HTERT RPE-1 (cell line): ENCODE measurements around the gene KCNJ15.

Experiments used
- in situ Hi-C: fragments of 300-500 bp; cut with MboI; formaldehyde crosslinking; loops from 4 replicates; pipeline ENCODE4 v1.14.3; 2020; ENCODE audit warnings: low sequenced_read_pairs

Gene KCNJ15

GRCh38 chr21:38325216-38325615, 68.4 kb downstream of the KCNJ15 start:
- in situ Hi-C loops, result no loop called here

- in situ Hi-C loops, result no loop called here
Measured at GRCh38 chr21:38325731-38326420, 69.1 kb downstream of the KCNJ15 start.

GRCh38 chr21:38326429-38326828, 69.6 kb downstream of the KCNJ15 start:
- in situ Hi-C loops, result no loop called here

- in situ Hi-C loops, result no loop called here
Measured at GRCh38 chr21:38326899-38327298, 70.1 kb downstream of the KCNJ15 start.

GRCh38 chr21:38327984-38328383, 71.2 kb downstream of the KCNJ15 start:
- in situ Hi-C loops, result no loop called here

GRCh38 chr21:38329162-38329561, 72.4 kb downstream of the KCNJ15 start:
- in situ Hi-C loops, result no loop called here

GRCh38 chr21:38330666-38331065, 73.9 kb downstream of the KCNJ15 start:
- in situ Hi-C loops, result no loop called here

- in situ Hi-C loops, result no loop called here
Measured at GRCh38 chr21:38333301-38334272, 76.8 kb downstream of the KCNJ15 start.

- in situ Hi-C loops, result no loop called here
Measured at GRCh38 chr21:38334866-38335265, 78.1 kb downstream of the KCNJ15 start.

GRCh38 chr21:38337793-38338192, 81.0 kb downstream of the KCNJ15 start:
- in situ Hi-C loops, result no loop called here

GRCh38 chr21:38340131-38340530, 83.3 kb downstream of the KCNJ15 start:
- in situ Hi-C loops, result no loop called here

- in situ Hi-C loops, result no loop called here
Measured at GRCh38 chr21:38341546-38342012, 84.8 kb downstream of the KCNJ15 start.

GRCh38 chr21:38342739-38343138, 85.9 kb downstream of the KCNJ15 start:
- in situ Hi-C loops, result no loop called here

- in situ Hi-C loops, result no loop called here
Measured at GRCh38 chr21:38343691-38344090, 86.9 kb downstream of the KCNJ15 start.

GRCh38 chr21:38346286-38346685, 89.5 kb downstream of the KCNJ15 start:
- in situ Hi-C loops, result no loop called here

GRCh38 chr21:38349111-38349746, 92.4 kb downstream of the KCNJ15 start:
- in situ Hi-C loops, result no loop called here

GRCh38 chr21:38349977-38350376, 93.2 kb downstream of the KCNJ15 start:
- in situ Hi-C loops, result no loop called here

- in situ Hi-C loops, result no loop called here
Measured at GRCh38 chr21:38350684-38351083, 93.9 kb downstream of the KCNJ15 start.

- in situ Hi-C loops, result no loop called here
Measured at GRCh38 chr21:38351176-38351959, 94.6 kb downstream of the KCNJ15 start.

GRCh38 chr21:38351961-38352521, 95.2 kb downstream of the KCNJ15 start:
- in situ Hi-C loops, result no loop called here
